Kidney glomerular epithelial cell (primary cell): ENCODE data around the gene PKP4.
A peak's percentile ranks its signal among the peaks of the same experiment; 100 is the strongest.
"Not testable (repeated sequence)": the region's sequence is repeated elsewhere in the genome, so short reads cannot be mapped to it uniquely, and the experiment has no call there.

Source experiments
- DNase-seq: peaks from one replicate; lab custom pipeline; 2025; lab: John Stamatoyannopoulos, UW

PKP4 gene, protein sequence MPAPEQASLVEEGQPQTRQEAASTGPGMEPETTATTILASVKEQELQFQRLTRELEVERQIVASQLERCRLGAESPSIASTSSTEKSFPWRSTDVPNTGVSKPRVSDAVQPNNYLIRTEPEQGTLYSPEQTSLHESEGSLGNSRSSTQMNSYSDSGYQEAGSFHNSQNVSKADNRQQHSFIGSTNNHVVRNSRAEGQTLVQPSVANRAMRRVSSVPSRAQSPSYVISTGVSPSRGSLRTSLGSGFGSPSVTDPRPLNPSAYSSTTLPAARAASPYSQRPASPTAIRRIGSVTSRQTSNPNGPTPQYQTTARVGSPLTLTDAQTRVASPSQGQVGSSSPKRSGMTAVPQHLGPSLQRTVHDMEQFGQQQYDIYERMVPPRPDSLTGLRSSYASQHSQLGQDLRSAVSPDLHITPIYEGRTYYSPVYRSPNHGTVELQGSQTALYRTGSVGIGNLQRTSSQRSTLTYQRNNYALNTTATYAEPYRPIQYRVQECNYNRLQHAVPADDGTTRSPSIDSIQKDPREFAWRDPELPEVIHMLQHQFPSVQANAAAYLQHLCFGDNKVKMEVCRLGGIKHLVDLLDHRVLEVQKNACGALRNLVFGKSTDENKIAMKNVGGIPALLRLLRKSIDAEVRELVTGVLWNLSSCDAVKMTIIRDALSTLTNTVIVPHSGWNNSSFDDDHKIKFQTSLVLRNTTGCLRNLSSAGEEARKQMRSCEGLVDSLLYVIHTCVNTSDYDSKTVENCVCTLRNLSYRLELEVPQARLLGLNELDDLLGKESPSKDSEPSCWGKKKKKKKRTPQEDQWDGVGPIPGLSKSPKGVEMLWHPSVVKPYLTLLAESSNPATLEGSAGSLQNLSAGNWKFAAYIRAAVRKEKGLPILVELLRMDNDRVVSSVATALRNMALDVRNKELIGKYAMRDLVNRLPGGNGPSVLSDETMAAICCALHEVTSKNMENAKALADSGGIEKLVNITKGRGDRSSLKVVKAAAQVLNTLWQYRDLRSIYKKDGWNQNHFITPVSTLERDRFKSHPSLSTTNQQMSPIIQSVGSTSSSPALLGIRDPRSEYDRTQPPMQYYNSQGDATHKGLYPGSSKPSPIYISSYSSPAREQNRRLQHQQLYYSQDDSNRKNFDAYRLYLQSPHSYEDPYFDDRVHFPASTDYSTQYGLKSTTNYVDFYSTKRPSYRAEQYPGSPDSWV

DNA sequence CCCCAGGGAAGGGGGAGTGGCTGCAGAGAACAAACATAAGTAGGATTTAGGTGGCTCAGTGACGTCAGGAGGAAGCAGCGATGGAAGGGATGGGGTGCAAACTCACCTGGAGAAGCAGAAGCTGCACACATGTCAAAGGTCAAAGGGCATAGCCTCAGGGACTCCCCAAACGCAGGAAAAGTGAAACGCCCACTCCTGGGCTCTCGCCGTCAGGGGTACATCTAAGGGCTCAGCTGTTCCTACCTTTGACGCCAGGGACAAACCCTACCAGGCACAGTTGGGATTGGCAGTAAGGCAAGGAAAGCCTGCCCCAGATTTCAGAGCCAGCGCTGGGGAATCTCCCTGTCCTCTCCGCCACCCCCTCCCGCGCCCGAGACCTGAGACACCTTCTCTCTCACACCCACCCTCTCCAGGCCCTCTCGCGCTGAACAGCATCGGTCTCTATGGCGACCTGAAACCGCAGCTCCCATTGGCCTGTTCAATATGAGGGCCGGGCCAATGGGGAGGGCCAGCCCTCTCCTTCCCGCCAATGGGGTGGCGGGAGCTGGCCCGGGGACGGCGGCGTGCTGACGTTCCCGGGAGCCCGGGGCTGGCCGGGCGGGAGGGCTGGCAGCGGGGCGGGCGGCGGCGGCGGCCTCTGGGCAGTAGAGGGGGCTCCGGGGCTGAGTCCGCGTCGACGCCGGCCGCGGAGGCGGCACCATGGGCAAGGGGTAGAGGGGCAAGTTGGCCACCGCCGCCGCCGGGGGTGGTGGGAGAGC is at the start of gene PKP4, which contains the start of gene CCDC148:
PKP4 (plus strand) TSS at position 644 of the 758 bp plus-strand sequence. CDS start 76,233 bp downstream, outside the sequence.
CCDC148 (minus strand) TSS at position 445 of the 758 bp plus-strand sequence; CDS start at position 131, 314 bp downstream.
- DNase-seq = peak; percentile 86

- no peak for DNase-seq
These were observed 49.7 kb upstream of the PKP4 start for GRCh38 chr2:158407031-158407430.

- no peak for DNase-seq
These were observed 46.6 kb upstream of the PKP4 start for GRCh38 chr2:158410132-158410531.

DNA sequence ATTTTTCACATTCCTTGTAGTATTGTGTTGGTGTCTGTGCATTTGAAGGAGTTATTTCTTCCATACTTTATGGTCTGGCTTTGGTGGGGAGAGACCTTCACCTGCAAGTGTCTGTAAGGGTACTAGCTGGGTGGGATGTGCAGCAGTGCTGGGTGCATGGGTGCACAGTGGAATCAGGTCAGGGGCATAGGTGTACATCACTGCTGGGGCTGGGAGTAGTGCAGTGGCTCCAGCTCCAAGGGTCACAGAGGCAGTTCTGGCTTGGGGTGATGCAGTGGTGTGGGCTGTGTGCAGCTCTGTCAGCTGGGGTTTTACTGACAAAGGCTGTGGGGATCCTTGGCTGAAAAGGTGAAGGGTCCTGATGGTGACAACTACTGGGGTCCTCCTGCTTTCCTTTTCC is 45.0 kb upstream of the PKP4 start:
- no peak for DNase-seq

- DNase-seq = peak; percentile 94
These were observed 44.5 kb upstream of the PKP4 start for GRCh38 chr2:158412206-158412605.

DNA sequence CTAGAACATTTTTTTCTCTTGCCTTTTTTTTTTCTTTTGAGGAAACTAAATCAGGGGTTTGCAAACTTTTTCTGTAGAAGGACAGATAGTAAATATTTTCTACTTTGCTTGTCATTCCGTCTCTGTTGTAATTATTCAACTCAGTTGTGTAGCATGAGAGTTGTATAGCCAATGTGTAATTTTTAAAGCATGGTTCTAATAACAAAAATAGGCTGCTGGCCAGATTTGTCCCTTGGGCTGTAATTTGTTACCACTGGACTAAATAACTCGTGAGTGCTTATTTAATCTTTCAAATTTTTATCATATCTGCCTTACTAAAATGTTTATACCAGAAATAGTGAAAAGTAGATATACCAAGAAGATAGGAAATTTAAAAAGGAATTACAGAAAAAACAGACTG is 43.2 kb upstream of the PKP4 start:
- no peak for DNase-seq

GRCh38 chr2:158414538-158414937 is 42.2 kb upstream of the PKP4 start:
- DNase-seq = peak; percentile 75

DNA sequence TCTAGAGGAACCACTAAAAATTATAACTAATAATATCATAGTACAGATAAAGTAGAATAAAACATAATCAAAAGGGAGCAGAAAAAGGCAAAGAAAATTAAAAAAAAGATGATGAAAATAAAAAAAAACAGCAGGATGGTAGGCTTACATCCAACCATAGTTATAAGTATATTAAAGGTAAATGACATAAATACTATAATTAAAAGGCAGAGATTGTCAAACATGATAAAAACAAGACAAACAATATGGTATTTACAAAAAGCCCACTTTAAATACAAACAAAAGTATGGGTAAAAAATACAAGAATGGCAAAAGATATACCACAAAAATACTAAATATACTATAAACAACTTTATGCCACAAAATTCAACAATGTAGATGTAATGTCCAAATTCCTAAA is 24.6 kb upstream of the PKP4 start:
- DNase-seq = no peak

DNA sequence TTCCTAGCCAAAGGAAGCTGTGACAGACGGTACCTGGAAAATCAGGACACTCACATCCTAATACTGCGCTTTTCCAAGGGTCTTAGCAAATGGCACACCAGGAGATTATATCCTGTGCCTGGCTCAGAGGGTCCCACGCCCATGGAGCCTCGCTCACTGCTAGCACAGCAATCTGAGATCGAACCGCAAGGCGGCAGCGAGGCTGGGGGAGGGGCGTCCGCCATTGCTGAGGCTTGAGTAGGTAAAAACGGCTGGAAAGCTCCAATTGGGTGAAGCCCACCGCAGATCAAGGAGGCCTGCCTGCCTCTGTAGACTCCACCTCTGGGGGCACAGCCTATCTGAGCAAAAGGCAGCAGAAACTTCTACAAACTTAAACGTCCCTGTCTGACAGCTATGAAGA is 23.0 kb upstream of the PKP4 start:
- not testable (repeated sequence) for DNase-seq

DNA sequence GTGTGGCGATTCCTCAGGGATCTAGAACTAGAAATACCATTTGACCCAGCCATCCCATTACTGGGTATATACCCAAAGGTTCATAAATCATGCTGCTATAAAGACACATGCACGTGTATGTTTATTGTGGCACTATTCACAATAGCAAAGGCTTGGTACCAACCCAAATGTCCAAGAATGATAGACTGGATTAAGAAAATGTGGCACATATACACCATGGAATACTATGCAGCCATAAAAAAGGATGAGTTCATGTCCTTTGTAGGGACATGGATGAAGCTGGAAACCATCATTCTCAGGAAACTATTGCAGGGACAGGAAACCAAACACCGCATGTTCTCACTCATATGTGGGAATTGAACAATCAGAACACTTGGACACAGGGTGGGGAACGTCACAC is 17.7 kb upstream of the PKP4 start:
- not testable (repeated sequence) for DNase-seq

DNA sequence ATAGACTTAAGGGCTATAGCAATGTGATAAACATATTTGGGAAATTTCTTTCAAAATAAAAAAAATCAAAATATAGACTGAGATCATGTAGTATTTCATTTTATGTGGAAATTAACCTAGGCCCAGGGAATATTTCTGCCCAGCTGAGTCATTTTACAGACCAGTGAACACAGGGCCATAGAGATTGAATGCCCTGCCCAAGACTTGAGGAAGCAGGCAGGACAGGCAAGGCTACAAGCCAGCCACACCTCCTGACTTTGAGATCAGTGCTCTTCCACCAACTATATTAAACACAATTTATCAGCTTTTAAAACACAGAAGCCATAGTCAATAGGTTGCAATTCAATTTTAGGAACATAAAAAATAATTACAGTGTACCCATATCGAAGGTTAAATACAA is 13.1 kb upstream of the PKP4 start:
- DNase-seq = no peak

DNA sequence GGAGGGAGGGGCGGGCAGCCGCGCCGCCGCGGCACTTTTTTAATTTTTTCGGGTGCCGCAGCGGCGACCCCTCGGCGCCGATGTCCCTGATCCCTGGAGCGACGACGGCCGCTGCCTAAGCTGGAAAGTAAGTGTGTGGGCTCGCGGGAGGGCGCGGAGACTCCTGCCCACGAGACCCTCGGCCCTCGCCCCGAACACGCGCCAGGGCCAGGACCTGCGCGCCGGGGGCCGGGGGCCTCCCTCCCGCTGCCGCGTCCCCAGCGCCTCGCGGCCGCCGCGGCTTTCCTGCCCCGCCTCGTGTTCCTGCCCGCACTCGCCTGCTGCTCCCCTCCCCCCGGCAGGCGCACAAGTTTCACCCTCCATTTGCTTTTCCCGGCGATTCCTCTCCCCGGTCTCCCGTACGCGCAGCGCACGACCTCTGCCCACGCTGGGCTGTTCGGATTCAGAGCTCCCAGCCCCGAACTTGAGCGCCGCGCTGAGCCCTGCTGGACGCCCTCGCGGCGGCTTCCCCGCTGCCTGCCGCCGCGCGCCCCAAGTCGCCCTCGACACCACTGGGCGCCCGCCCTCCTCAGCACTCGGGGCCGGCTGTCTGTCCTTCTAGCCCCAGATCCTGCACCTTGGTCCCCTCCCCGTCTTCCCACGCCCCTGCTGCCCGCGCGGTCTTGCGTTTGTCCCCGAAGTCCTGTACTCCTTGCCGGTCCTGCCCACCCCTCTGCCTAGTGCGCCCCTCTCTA is 507 bp downstream of the PKP4 start:
- DNase-seq = peak; percentile 50

DNA sequence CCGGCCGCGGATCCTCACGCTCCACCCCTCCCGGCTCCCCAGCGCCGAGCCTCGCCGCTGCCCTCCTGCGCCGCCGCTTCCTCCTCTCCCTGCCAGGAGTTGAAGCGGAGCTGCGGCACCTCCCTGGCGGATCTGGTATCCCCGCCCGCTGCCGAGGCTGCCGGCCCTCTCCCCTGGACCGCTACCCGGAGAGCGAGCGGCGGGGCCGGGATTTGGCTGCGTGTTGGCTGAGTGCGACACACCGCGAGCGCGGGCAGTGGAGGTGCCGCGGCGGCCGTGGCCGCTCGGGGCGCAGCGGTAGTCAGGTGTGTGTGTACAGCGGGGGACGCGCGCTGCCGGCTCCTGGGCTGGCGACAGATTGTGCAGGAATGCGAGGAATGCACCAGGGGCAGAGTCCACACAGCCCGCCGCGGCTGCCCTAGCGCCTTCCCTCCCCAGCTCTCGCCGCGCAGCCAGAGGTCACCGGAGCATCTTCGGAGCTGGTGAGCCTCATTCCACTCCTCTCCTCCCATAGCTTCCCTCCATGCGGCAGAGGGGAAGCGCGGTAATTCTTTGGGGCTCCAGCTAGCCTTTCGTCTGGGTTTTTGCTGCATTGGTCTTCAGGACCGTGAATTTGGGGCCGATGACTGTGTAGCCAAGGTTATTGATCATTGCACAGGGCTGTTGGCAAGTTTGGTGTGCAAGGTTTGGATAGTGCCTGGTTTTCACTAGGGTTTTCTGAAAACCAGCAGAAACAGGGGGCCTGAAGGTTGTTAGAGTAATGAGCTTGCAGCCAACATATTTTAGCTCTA is 1.3 kb downstream of the PKP4 start:
- DNase-seq = peak; percentile 77

GRCh38 chr2:158458617-158458920 is 1.8 kb downstream of the PKP4 start:
- DNase-seq = no peak

- DNase-seq = no peak
These were observed 2.6 kb downstream of the PKP4 start for GRCh38 chr2:158459161-158460003.

DNA sequence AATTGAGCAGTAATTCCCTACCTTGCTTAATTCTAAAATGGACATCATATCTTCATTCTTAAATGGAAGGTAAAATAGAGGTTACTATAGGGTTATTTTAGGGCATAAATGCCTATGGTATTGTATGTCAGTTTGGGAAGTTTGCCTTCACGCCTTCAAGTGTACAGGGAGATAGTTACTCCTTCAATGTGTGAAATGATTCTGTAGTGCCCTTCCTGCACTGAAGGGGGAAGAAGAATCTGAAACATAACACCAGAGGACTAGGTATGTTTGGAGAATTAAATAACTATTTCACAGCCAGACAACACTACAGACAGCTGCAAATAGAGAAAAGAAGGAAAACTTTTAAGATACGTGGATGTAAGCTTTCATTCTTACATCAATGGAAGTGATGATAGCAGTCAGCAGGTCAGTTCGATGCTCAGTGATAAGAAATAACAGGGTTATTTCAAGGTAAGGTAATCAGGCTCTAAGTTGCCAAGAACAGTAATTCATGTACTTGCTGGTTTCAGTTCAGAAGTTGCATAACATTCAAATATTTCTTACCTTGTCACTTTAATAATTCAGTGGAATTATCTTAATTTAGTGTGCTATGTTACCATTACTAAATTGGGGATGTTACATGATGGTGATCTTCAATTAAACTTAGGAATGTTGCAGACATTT is 4.0 kb downstream of the PKP4 start:
- peak; percentile 47 for DNase-seq

DNA sequence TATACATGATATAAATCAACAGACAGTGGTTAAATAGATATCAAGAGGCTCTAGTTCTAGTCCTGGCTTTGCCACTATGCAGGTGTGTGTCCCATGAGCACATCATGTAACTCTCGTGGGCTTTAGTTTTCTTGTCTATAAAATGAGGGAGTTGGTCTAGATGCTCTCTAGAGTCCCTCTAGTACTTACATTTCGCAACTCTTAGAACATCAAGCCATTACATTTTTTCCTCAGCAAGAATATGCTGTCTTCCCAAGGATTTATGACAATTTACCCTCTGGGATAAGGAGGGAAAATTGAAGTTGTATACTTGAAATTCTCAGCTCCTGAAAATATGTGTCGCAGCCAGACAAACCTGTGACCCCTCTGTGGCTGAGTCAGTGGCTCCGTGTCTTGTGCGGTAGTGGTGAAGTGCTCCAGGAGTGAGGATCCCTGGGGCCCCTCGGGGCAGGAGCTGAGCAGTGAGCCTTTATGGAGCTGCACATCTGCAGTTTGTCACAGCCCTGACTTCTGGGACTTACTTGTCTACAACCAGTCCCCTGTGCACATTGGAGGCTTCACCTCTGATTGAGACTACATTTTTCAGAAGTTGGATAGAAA is 6.8 kb downstream of the PKP4 start:
- no peak for DNase-seq
